ENCODE results near the gene WDR18. TPM values are rescaled to one million over a fixed set of nuclear protein-coding genes. Genes with fewer than 3 reads are reported as not detected.

The WDR18 gene
- total RNA-seq, 1 donor from 2014 or later: 105 TPM

DNA sequence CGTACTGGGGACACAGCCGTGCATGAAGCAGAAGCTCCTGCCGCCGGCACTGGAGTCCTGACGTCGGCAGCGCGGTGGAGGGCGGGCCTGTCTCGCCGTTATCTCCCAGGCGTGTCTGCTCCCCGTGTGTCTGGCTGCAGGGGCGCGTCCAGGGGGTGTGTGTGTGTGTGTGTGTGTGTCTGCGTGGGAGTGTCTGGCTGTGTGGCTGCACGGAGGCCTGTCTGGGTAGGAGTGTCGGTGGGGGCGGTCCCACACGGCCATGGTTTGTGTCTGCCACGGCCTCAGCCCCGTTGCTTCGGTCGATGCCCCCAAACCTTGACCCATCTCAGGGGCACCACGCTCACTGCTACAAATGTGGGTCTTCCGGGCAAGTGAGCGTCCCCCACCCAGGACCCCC lies 40.0 kb upstream of the WDR18 start:
- H3K9me3 Mint-ChIP-seq: no peaks in the 10 kb centered on the region
- H3K4me1 Mint-ChIP-seq (ENCODE audit: low read depth): peaks cover 6% of the 10 kb centered on the region
- H3K4me3 Mint-ChIP-seq: no peak overlapping the region
- H3K36me3 Mint-ChIP-seq (ENCODE audit: low read depth): peaks cover 13% of the 10 kb centered on the region
- H3K27me3 Mint-ChIP-seq (ENCODE audit: insufficient read depth): peaks cover 4% of the 10 kb centered on the region
- no peak for DNase-seq (ENCODE audit: low spot score)
- intact Hi-C loops (cut with micrococcal nuclease): no loop called here
- no peak overlapping the region for H3K27ac Mint-ChIP-seq

DNA sequence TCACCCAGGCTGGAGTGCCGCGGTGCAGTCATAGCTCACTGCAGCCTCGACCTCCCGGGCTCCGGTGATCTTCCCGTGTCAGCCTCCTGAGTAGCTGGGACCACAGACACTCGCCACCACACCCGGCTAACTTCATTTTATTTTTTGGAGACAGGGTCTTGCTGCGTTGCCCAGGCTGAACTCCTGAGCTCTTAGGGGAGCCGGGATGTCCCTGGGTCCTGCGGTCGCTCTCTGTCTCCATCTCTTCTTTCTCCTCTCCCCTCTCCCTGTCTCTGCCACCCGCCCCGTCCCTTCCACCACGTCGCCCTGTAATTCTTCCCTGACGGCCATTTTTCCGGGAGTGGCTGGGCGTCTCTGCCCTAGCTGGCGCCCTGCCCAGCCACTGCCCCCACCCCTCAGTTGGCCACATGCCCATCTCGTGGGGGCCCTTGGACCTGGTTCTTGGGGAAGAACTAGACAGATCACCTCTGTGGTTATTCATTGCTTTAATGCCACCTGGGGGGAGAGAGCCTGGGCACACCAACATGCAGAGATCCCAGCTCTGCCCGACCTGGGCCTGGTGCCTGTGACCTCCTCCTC lies 39.4 kb upstream of the WDR18 start:
- Mint-ChIP-seq H3K4me1 (ENCODE audit: low read depth) (peaks cover 6% of the 10 kb centered on the region), H3K27ac (no peak overlapping the region), H3K36me3 (ENCODE audit: low read depth) (peaks cover 13% of the 10 kb centered on the region), H3K9me3 (no peaks in the 10 kb centered on the region), H3K27me3 (ENCODE audit: insufficient read depth) (peaks cover 4% of the 10 kb centered on the region), H3K4me3 (no peak overlapping the region)
- intact Hi-C loops (cut with micrococcal nuclease): no loop called here
- DNase-seq (ENCODE audit: low spot score): no peak

DNA sequence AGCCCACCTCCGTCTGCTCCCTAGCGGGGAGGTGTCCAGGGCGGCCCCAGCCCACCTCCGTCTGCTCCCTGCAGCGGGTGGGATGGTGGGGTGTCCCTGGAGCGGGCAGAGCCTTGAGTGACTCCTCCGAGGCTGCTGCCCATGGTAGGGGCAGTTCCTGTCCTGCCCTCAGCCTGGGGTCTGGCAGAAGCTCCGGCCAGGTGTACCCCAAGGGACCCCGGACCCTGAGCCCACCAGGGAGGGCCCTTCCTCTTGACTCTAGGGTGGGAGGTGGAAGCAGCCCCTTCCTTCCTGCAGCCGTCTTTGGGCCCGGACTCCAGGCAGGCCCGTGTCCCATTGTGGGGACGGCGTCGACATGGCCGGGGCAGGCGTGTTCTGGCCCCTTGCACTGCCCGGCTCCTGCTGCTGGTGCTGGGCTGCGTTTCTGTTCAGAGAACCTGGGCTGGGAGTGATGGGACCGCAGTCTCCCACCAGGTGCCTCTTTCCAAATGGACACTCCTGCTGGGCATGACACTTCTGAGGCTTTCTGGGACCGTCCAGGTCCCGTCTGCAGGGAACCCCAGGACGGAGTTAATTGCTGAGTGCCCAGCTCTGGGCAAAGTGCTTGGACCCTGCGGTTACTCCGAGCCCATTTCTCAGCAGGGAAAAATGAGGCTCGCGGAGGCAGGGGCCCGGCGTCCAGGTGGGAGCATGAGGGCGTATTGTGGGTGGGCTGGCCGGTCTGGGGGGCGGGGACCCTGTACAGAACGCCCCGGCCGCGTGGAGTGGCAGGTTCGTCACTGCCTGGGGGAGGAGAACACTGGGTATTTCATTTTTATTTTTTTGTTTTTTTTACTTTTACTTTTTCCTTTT lies 38.5 kb upstream of the WDR18 start:
- intact Hi-C loops (cut with micrococcal nuclease): no loop called here
- no peaks in the 10 kb centered on the region for H3K9me3 Mint-ChIP-seq
- peaks cover 7% of the 10 kb centered on the region for H3K36me3 Mint-ChIP-seq (ENCODE audit: low read depth)

GRCh38 chr19:947090-947706 lies 36.9 kb upstream of the WDR18 start:
- Mint-ChIP-seq H3K4me1 (ENCODE audit: low read depth) (no peaks in the 10 kb centered on the region), H3K27me3 (ENCODE audit: insufficient read depth) (no peaks in the 10 kb centered on the region), H3K36me3 (ENCODE audit: low read depth) (peaks cover 3% of the 10 kb centered on the region), H3K9me3 (no peaks in the 10 kb centered on the region), H3K4me3 (no peak overlapping the region), H3K27ac (no peak overlapping the region)
- intact Hi-C loops (cut with micrococcal nuclease): no loop called here
- no peak for DNase-seq (ENCODE audit: low spot score)

More for the DNA sequence above, 38.5 kb upstream of the WDR18 start:
- Mint-ChIP-seq H3K27me3 (ENCODE audit: insufficient read depth) (no peaks in the 10 kb centered on the region), H3K4me1 (ENCODE audit: low read depth) (no peaks in the 10 kb centered on the region), H3K4me3 (no peak overlapping the region), H3K27ac (no peak overlapping the region)
- DNase-seq (ENCODE audit: low spot score): no peak

DNA sequence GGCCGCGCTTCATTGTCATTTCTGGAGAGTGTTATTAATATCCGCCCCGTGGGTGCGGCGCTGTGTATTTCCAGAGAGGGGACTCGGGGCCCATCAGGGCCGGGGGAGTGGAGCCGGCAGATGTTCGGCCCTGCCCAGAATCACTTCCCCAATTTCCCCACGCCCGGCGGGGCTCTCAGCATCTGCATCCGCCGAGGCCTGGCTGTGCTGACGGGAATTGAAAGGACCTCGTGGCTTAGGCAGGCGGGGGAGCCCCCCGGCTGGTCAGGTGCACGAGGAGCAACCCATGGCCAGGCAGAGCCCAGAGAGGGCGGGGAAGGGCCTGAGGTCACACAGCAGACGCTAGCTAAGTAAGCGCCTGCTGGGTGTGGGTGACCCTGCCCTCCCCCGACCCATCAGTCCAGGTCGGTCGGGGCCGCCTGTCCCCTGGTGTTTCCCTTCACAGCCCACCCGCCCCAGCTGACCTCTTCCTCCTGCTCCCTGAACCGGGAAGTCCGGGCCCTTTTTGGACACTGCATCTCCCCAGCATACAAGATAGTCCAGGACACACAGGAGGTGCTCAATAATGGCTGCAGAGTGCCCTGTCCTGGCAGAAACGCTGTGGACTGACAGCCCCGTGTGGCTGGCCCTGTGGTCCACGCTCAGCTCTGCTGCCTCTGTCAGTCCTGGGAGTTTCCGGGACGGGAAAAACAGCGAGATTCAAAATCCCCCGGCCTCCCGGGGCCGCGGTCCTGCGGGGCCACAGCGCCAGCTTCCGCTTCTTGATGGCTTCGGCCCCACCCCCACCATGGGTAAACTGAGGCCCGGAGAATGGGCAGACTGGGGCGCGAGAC lies 36.2 kb upstream of the WDR18 start:
- H3K36me3 Mint-ChIP-seq (ENCODE audit: low read depth): peaks cover 3% of the 10 kb centered on the region
- no peak overlapping the region for H3K4me3 Mint-ChIP-seq
- no peak for DNase-seq (ENCODE audit: low spot score)
- H3K27ac Mint-ChIP-seq: no peak overlapping the region
- no peaks in the 10 kb centered on the region for H3K4me1 Mint-ChIP-seq (ENCODE audit: low read depth)
- intact Hi-C loops (cut with micrococcal nuclease): no loop called here
- no peaks in the 10 kb centered on the region for H3K27me3 Mint-ChIP-seq (ENCODE audit: insufficient read depth)
- H3K9me3 Mint-ChIP-seq: no peaks in the 10 kb centered on the region

DNA sequence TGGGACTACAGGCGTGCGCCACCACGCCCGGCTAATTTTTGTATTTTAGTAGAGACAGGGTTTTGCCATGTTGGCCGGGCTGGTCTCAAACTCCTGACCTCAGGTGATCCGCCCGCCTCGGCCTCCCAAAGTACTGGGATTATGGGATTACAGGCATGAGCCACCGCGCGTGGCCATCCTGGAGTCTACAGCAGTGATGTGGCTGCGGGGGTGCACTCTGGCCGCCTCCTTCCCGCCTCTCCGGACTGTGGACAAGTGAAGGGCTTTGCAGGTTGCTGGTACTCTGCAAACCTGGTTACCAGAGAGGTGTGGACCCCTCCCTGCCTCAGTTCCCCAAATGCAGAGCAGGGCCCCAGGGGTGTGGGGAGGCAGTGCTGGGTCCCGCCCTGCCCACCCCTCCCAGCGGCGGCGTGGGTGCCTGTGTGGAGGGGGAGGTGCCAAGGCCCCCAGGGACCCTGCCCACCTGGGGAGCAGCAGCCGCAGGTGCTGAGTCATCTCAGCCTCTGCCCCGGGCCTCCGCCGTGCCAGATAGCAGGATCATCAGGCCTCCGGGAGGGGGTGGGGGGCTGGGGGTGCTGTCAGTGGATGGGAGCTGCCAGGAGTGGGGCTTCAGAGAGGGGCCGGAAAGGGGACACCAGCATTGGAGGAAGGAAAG lies 35.2 kb upstream of the WDR18 start:
- H3K36me3 Mint-ChIP-seq (ENCODE audit: low read depth): no peaks in the 10 kb centered on the region
- H3K27me3 Mint-ChIP-seq (ENCODE audit: insufficient read depth): no peaks in the 10 kb centered on the region
- no peak overlapping the region for H3K4me3 Mint-ChIP-seq
- intact Hi-C loops (cut with micrococcal nuclease): no loop called here
- H3K4me1 Mint-ChIP-seq (ENCODE audit: low read depth): no peaks in the 10 kb centered on the region
- no peak overlapping the region for H3K27ac Mint-ChIP-seq
- no peaks in the 10 kb centered on the region for H3K9me3 Mint-ChIP-seq
- DNase-seq (ENCODE audit: low spot score): no peak

- Mint-ChIP-seq H3K27me3 (ENCODE audit: insufficient read depth) (no peaks in the 10 kb centered on the region), H3K4me3 (no peak overlapping the region), H3K9me3 (no peaks in the 10 kb centered on the region), H3K4me1 (ENCODE audit: low read depth) (no peaks in the 10 kb centered on the region), H3K27ac (no peak overlapping the region), H3K36me3 (ENCODE audit: low read depth) (no peaks in the 10 kb centered on the region)
- no peak for DNase-seq (ENCODE audit: low spot score)
- intact Hi-C loops (cut with micrococcal nuclease): no loop called here
These were observed 33.6 kb upstream of the WDR18 start for GRCh38 chr19:950352-951066.

- no peak overlapping the region for H3K27ac Mint-ChIP-seq
- no peaks in the 10 kb centered on the region for H3K4me1 Mint-ChIP-seq (ENCODE audit: low read depth)
- no peaks in the 10 kb centered on the region for H3K27me3 Mint-ChIP-seq (ENCODE audit: insufficient read depth)
- intact Hi-C loops (cut with micrococcal nuclease): no loop called here
- no peak overlapping the region for H3K4me3 Mint-ChIP-seq
- DNase-seq (ENCODE audit: low spot score): no peak
- H3K36me3 Mint-ChIP-seq (ENCODE audit: low read depth): no peaks in the 10 kb centered on the region
- H3K9me3 Mint-ChIP-seq: no peaks in the 10 kb centered on the region
These were observed 32.0 kb upstream of the WDR18 start for GRCh38 chr19:952049-952679.

GRCh38 chr19:952680-953444 lies 31.3 kb upstream of the WDR18 start:
- no peak for DNase-seq (ENCODE audit: low spot score)
- no peaks in the 10 kb centered on the region for H3K36me3 Mint-ChIP-seq (ENCODE audit: low read depth)
- H3K9me3 Mint-ChIP-seq: no peaks in the 10 kb centered on the region
- H3K27me3 Mint-ChIP-seq (ENCODE audit: insufficient read depth): no peaks in the 10 kb centered on the region
- no peaks in the 10 kb centered on the region for H3K4me1 Mint-ChIP-seq (ENCODE audit: low read depth)
- H3K27ac Mint-ChIP-seq: no peak overlapping the region
- intact Hi-C loops (cut with micrococcal nuclease): no loop called here
- no peak overlapping the region for H3K4me3 Mint-ChIP-seq

DNA sequence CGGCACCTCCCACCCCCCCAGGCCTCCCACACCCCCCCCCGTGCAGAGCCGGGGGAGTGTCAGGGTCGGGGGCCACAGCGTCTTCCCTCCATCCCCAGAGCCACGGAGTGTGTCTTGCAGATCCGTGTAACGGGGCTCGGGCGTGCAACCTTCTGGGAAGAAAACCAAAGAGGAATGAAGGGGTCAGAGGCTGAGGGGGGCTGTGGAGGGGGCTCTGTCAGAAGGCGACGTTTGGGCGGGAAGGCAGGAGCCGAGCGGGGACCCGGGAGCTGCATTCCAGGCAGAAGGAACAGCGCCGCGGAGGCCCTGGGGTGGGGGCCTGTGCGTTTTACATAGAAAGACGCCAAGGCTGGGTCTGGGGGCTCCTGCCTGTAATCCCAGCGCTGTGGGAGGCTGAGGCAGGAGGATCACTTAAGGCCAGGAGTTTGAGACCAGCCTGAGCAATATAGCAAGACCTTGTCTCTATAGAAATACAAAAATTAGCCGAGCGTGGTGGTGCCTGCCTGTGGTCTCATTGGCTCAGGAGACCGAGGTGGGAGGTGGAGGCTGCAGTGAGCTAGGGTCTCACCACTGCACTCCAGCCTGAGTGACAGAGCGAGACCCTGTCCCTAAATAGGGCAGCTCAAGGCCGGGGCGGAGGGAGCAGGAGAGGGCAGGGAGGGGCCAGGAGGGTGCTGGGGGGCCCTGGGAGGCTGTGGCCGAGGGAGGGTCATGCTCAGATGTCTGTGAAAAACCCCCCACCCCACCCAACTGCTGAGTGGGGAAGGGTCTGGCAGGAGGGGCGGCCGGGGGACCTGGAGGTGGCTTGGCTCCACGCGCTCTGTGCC lies 30.5 kb upstream of the WDR18 start:
- Mint-ChIP-seq H3K4me1 (ENCODE audit: low read depth) (peaks cover under 1% of the 10 kb centered on the region), H3K4me3 (no peak overlapping the region), H3K27me3 (ENCODE audit: insufficient read depth) (no peaks in the 10 kb centered on the region), H3K9me3 (no peaks in the 10 kb centered on the region), H3K27ac (no peak overlapping the region), H3K36me3 (ENCODE audit: low read depth) (no peaks in the 10 kb centered on the region)
- intact Hi-C loops (cut with micrococcal nuclease): no loop called here
- no peak for DNase-seq (ENCODE audit: low spot score)

- H3K9me3 Mint-ChIP-seq: no peaks in the 10 kb centered on the region
- no peaks in the 10 kb centered on the region for H3K27me3 Mint-ChIP-seq (ENCODE audit: insufficient read depth)
- H3K36me3 Mint-ChIP-seq (ENCODE audit: low read depth): no peaks in the 10 kb centered on the region
- intact Hi-C loops (cut with micrococcal nuclease): no loop called here
- DNase-seq (ENCODE audit: low spot score): no peak
- H3K4me1 Mint-ChIP-seq (ENCODE audit: low read depth): peaks cover 4% of the 10 kb centered on the region
- H3K4me3 Mint-ChIP-seq: no peak overlapping the region
- H3K27ac Mint-ChIP-seq: no peak overlapping the region
These were observed 29.9 kb upstream of the WDR18 start for GRCh38 chr19:954272-954671.

All from activated T-helper 1 cell treated with anti-CD3 and anti-CD28 coated beads, Interleukin-12 subunit alpha, Interleukin-12 subunit beta, Interleukin-2, Interleukin-4 antibody, amounts not matched to agents 30 ng/mL and 10 ng/mL and 1 ng/mL, durations not matched to agents 14 hours and 24 hours and 36 hours (primary cell).